ENCODE data around the gene PPIH.
"Not testable (repeated sequence)": the region's sequence is repeated elsewhere in the genome, so short reads cannot be mapped to it uniquely, and the experiment has no call there.

Gene PPIH

GRCh38 chr1:42692461-42692860, 34.2 kb downstream of the PPIH start:
- DNase-seq = no peak
- TF ChIP-seq GATA1 (IDR thresholded peaks at IDR 0.05; ENCODE audit: low read depth, low read length) = no peak
- no peak for TF ChIP-seq POLR2A (IDR thresholded peaks at IDR 0.05; ENCODE audit: low read length)

DNA sequence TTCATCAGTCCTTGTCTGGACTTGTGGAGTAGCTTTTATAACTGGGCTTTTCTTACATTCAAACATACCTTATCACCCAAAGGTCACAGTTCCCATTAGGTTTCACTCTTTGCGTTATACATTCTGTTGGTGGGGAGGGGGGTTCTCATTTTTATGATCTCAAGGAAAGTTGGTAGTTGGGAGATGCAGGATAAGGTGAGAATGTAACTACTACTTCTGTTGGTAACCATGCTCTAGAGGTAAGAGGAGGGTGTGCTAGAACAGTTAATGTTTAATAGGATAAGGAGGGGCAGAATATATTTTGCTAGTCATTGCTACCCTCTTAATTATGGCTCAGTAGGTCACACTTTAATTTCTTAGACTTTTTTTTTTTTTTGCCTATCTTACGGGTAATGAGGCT, 34.7 kb downstream of the PPIH start:
- DNase-seq = no peak
- TF ChIP-seq GATA1 (IDR thresholded peaks at IDR 0.05; ENCODE audit: low read depth, low read length) (no peak), POLR2A (IDR thresholded peaks at IDR 0.05; ENCODE audit: low read length) (no peak)

GRCh38 chr1:42698081-42698813, 40.0 kb downstream of the PPIH start:
- no peak for DNase-seq

GRCh38 chr1:42700006-42700405, 41.8 kb downstream of the PPIH start:
- DNase-seq = no peak
- TF ChIP-seq POLR2A (IDR thresholded peaks at IDR 0.05; ENCODE audit: low read length) = no peak
- no peak for TF ChIP-seq GATA1 (IDR thresholded peaks at IDR 0.05; ENCODE audit: low read depth, low read length)

More at GRCh38 chr1:42698081-42698813, 40.0 kb downstream of the PPIH start:
- no peak for TF ChIP-seq POLR2A (IDR thresholded peaks at IDR 0.05; ENCODE audit: low read length)
- no peak for TF ChIP-seq GATA1 (IDR thresholded peaks at IDR 0.05; ENCODE audit: low read depth, low read length)

GRCh38 chr1:42703888-42704464, 45.8 kb downstream of the PPIH start:
- DNase-seq = no peak
- no peak for TF ChIP-seq GATA1 (IDR thresholded peaks at IDR 0.05; ENCODE audit: low read depth, low read length)
- TF ChIP-seq POLR2A (IDR thresholded peaks at IDR 0.05; ENCODE audit: low read length) = no peak

DNA sequence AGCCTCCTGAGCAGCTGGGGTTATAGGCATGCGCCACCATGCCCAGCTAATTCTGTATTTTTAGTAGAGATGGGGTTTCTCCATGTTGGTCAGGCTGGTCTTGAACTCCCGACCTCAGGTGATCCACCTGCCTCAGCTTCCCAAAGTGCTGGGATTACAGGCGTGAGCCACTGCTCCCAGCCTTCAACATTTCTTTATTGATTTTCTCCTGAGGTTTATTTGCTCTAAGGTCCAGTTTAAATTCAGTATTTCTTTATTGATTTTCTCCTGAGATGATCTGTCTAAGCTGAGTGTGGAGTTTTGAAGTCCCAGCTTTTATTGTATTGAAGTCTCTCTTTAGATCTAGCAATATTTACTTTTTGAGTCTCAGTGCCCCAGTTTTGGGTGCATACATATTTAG, 54.6 kb downstream of the PPIH start:
- not testable (repeated sequence) for DNase-seq

GRCh38 chr1:42713293-42713692, 55.1 kb downstream of the PPIH start:
- no peak for DNase-seq
- TF ChIP-seq POLR2A (IDR thresholded peaks at IDR 0.05; ENCODE audit: low read length) (no peak), GATA1 (IDR thresholded peaks at IDR 0.05; ENCODE audit: low read depth, low read length) (no peak)

- not testable (repeated sequence) for DNase-seq
Observed at GRCh38 chr1:42714441-42714840, 56.2 kb downstream of the PPIH start.

- TF ChIP-seq POLR2A (IDR thresholded peaks at IDR 0.05; ENCODE audit: low read length) (no peak), GATA1 (IDR thresholded peaks at IDR 0.05; ENCODE audit: low read depth, low read length) (no peak)
- DNase-seq = no peak
Observed at GRCh38 chr1:42720868-42721267, 62.6 kb downstream of the PPIH start.

GRCh38 chr1:42721926-42722325, 63.7 kb downstream of the PPIH start:
- TF ChIP-seq POLR2A (IDR thresholded peaks at IDR 0.05; ENCODE audit: low read length) (no peak), GATA1 (IDR thresholded peaks at IDR 0.05; ENCODE audit: low read depth, low read length) (no peak)

DNA sequence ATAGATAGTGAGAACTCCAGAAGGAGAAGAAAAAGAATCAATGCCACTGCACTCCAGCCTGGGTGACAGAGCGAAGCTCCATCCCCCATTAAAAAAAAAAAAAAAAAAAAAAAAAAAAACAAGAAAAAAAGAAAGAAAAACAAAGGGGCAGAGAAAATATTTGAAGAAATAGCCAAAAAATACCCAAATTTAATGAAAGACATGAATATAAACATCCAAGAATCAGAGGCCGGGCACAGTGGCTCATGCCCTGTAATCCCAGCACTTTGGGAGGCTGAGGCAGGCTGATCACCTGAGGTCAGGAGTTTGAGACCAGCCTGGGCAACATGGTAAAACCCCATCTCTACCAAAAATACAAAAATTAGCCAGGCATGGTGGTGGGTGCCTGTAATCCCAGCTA, 64.2 kb downstream of the PPIH start:
- DNase-seq = not testable (repeated sequence)

More at GRCh38 chr1:42721926-42722325, 63.7 kb downstream of the PPIH start:
- no peak for DNase-seq

GRCh38 chr1:42723511-42723910, 65.3 kb downstream of the PPIH start:
- TF ChIP-seq POLR2A (IDR thresholded peaks at IDR 0.05; ENCODE audit: low read length) (no peak), GATA1 (IDR thresholded peaks at IDR 0.05; ENCODE audit: low read depth, low read length) (no peak)
- no peak for DNase-seq

- DNase-seq = not testable (repeated sequence)
Observed at GRCh38 chr1:42725820-42726219, 67.6 kb downstream of the PPIH start.
